GM19351 (cell line): ENCODE measurements around the gene SEC16B.

Experiments
- ATAC-seq: cut with Tn5 transposase; IDR thresholded peaks from one replicate; pipeline ENCODE4 v1.9.1; 2021; ENCODE audit warnings: mild to moderate bottlenecking, moderate library complexity; ENCODE audit not compliant: unreplicated experiment

Gene SEC16B

DNA sequence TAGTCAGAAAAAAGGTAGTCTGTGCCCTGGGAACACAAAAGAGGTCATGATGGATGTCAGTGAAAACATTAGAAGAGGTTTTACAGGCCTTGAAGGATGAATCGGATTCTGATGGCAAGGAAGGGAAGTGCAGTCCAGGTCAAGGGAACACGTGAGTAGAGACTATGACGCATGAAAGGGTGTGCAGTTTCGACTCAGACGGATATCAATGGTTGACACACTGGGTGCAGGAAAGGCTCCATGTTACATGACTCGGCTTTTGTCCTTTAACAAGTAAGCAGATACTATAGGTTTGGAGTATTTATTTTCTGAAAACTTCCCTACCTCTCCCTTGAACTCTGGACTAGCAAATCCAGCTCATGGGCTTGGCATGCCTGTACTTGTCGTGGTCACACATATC lies 55.3 kb downstream of the SEC16B start:
- ATAC-seq: no peak

- no peak for ATAC-seq
Observed at GRCh38 chr1:177913762-177914540, 55.9 kb downstream of the SEC16B start.

DNA sequence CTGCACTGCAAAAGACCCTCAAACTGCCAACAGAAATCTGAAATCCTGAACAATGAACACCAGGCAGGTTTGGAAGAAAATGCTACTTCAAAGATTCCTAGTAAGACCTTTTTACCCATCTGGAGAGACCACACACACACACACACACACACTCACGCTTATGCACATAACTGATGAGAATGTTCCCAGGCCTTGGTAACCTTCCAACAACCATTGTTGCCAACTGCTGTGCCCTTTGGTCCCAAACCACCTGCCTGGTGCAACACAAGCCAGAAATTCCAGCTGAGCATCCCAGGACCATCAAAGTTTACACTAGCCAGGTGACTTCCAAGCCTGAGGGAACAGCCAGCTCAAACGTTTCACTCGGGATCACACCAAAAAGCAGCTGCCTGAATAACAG lies 56.9 kb downstream of the SEC16B start:
- ATAC-seq: no peak

GRCh38 chr1:177909416-177909815 lies 60.4 kb downstream of the SEC16B start:
- no peak for ATAC-seq

DNA sequence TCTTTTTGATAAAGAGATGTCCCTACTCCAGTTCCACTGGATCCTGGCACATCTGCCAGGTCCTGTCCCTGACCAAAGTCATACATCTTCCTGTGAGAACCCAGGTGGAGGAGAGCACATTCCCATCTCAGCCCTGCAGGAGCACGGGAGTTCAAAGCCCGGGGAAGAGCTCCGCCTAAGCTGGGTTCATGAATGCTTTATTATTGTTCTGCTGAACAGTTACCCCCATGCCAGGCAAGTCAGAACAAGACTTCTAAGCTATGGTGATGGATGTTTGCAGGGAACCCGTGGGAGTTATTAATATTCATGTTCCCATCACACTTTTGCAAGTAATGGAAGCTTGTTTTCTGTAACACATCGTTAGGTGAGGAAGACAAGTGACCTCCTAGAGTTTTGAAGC lies 62.9 kb downstream of the SEC16B start:
- no peak for ATAC-seq

- no peak for ATAC-seq
Observed at GRCh38 chr1:177905686-177906085, 64.2 kb downstream of the SEC16B start.

GRCh38 chr1:177902266-177902665 lies 67.6 kb downstream of the SEC16B start:
- ATAC-seq: no peak

DNA sequence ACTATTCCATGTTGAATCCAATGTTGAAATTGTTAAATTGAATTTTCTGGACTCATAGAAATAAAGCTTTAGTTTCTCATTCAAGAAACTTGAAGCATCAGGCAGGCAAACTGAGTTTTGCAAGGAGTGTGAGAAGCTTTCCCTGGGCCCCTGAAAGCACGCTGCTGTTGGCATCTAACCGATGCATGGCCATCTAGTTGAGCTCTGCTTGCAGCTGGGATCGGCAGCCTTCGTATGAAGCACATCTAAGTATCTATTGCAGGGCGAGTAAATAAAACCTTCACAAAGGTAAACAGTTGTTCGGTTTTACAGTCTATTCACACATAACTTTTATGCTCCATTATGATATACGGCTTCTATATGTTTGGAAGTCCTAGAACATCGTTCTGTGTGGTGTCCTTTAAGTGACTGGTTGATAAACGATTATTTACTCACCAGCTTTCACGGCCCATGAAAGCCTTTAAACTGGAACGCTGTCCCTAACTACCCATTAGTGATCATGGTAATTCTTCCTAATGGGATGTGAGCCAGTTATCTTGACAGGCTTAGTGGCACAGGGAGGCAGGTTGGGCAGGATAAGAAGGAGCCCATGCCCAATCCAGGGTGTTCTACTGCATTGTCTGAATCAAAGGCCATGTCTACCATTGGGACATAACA lies 71.7 kb downstream of the SEC16B start:
- ATAC-seq: no peak

DNA sequence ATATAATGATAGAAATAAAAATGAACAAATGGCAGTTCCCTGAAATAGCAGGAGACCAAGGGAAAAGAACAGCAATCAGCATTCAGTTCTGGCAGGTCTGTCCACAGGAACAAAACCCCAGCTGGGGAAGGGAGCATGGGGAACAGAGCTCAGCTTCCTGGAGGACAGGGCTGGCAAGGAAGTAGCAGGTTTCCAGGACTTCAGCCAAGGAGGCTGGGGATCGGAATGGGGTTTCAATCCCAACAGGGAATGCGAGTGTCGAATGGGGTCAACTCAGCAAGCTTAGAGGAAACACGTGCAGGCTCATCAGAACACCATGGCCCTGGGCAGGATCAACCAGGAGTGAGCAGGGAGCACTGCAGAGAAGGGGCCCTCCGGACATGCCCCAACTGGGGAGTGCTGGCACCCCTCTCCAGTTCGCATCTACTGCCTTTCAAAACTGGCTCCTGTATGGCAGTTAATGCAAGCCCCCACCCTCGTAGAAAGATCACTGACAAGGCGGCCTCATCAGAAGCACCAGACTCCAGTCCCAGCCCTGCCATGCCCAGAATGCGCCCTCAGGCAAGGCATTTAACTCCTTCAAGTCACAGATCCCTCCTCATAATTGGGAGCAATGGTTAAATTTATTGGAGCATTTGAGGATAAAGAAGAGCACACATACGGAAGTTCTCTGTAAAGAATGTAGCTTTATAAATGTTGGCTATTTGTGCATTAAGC lies 72.4 kb downstream of the SEC16B start:
- no peak for ATAC-seq
